22Rv1 (cell line): ENCODE measurements around the gene PIK3CD.

Source experiments
- ZFX ChIP-seq: fragments of 450-650 bp; IDR thresholded peaks from 2 replicates; pipeline ENCODE4 v1.6.1; 2017; ENCODE audit warnings: antibody characterized with exemption, borderline replicate concordance
- TF ChIP-seq, protein P1 (sequence below): fragments of 450-650 bp; IDR thresholded peaks from 2 replicates; pipeline ENCODE4 v1.5.1; 2017; ENCODE audit warnings: mild to moderate bottlenecking

DNA sequence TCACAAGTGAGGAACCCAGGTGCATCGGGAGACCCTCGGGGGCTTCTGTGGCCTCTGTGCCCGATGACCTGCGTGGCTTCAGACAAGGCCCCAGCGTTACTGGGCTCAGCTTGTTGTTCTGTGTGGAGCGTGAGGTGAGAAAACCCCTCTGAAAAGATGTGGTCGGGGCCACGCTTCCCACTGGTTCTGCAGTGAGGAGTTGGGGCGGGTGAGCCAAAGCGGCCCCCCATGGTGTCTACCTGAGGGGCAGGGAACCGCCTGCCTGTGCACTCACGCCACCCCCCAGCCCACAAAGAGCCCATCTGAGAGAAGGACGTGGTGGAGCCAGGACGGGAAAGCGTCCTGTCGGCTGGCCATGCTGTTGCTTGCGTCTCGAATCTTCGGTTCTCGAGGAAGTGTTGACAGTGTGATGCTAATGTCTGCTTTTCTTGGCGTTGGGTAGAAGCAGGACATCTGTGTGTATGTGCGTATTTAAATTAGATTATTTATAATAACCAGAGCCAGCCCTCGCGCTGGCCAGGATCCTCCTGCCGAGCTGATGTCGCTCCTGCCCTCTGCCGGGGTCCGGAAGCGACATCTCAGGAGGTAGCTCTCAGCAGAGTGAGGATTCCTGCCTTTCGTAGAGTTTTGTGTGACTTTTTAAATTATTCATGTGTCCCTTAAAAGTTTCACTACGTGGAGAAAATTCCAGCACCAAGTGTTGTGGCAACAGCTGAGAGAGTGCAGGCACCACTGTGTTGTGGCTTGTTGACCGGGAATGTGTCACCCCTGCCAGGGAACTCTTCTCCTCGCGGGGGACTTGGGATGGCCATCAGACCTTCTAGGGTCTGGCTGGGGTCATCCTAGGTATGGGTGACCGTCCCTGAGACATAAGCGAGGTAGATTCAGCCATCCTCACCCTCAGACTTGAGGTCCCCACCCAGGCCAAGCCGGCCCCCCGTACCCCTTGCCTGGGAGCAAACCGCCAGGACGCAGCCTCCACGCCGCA is 47.5 kb upstream of the PIK3CD start:
- TF ChIP-seq, protein P1, sequence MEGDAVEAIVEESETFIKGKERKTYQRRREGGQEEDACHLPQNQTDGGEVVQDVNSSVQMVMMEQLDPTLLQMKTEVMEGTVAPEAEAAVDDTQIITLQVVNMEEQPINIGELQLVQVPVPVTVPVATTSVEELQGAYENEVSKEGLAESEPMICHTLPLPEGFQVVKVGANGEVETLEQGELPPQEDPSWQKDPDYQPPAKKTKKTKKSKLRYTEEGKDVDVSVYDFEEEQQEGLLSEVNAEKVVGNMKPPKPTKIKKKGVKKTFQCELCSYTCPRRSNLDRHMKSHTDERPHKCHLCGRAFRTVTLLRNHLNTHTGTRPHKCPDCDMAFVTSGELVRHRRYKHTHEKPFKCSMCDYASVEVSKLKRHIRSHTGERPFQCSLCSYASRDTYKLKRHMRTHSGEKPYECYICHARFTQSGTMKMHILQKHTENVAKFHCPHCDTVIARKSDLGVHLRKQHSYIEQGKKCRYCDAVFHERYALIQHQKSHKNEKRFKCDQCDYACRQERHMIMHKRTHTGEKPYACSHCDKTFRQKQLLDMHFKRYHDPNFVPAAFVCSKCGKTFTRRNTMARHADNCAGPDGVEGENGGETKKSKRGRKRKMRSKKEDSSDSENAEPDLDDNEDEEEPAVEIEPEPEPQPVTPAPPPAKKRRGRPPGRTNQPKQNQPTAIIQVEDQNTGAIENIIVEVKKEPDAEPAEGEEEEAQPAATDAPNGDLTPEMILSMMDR = no peak
- TF ChIP-seq ZFX = no peak
